ENCODE measurements around the gene SYT14.

The SYT14 gene

DNA sequence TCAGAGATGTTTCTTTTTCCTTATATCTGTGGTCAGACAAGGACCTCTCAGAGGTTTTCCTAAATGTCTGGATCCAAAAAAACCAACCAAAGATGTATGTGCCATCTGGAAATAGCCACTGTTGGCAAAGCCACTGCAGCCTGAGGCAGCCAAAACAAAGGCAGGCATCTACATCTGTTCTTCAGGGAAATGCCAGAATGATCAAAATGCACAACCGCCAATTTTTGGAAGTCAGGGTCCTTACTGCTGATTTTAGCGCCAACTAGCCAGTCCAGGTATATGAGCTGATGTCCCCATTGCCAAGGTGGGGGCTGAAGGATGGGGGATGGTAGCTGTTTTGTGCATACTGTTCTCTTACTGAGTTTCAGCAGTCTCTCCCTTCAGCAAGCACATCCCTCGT is 45.9 kb downstream of the SYT14 start:
- no peak overlapping the region for H3K4me3 ChIP-seq (ENCODE audit: severe bottlenecking)
- H3K9me3 ChIP-seq (ENCODE audit: severe bottlenecking): no peaks in the 10 kb centered on the region
- no peaks in the 10 kb centered on the region for H3K36me3 ChIP-seq (ENCODE audit: low read depth)
- TF ChIP-seq, protein P1, sequence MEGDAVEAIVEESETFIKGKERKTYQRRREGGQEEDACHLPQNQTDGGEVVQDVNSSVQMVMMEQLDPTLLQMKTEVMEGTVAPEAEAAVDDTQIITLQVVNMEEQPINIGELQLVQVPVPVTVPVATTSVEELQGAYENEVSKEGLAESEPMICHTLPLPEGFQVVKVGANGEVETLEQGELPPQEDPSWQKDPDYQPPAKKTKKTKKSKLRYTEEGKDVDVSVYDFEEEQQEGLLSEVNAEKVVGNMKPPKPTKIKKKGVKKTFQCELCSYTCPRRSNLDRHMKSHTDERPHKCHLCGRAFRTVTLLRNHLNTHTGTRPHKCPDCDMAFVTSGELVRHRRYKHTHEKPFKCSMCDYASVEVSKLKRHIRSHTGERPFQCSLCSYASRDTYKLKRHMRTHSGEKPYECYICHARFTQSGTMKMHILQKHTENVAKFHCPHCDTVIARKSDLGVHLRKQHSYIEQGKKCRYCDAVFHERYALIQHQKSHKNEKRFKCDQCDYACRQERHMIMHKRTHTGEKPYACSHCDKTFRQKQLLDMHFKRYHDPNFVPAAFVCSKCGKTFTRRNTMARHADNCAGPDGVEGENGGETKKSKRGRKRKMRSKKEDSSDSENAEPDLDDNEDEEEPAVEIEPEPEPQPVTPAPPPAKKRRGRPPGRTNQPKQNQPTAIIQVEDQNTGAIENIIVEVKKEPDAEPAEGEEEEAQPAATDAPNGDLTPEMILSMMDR (IDR thresholded peaks at IDR 0.05; ENCODE audit: poor library complexity, severe bottlenecking): no peak
- H3K27ac ChIP-seq (ENCODE audit: poor library complexity, severe bottlenecking): no peak overlapping the region
- no peaks in the 10 kb centered on the region for H3K27me3 ChIP-seq (ENCODE audit: insufficient read depth, poor library complexity, severe bottlenecking)
- DNase-seq (ENCODE audit: low spot score): no peak
- H3K4me1 ChIP-seq (ENCODE audit: insufficient read depth, poor library complexity, severe bottlenecking): no peaks in the 10 kb centered on the region
- no peak for ATAC-seq (ENCODE audit: low read depth)

DNA sequence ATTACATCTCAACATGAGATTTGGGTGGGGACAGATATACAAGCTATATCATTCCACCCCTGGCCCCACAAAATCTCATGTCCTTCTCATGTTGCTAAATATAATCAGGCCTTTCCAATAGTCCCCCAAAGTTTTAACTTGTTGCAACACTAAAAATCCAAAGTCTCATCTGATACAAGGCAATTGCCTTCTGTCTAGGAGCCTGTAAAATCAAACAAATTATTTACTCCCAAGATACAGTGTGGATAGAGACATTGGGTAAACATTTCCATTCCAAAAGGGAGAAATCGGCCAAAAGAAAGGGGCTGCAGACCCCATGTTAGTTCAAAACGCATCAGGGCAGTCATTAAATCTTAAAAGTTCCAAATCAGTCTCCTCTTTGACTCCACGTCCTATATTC is 47.0 kb downstream of the SYT14 start:
- no peaks in the 10 kb centered on the region for H3K9me3 ChIP-seq (ENCODE audit: severe bottlenecking)
- no peak overlapping the region for H3K4me3 ChIP-seq (ENCODE audit: severe bottlenecking)
- no peaks in the 10 kb centered on the region for H3K27me3 ChIP-seq (ENCODE audit: insufficient read depth, poor library complexity, severe bottlenecking)
- H3K27ac ChIP-seq (ENCODE audit: poor library complexity, severe bottlenecking): no peak overlapping the region
- DNase-seq (ENCODE audit: low spot score): no peak
- no peaks in the 10 kb centered on the region for H3K36me3 ChIP-seq (ENCODE audit: low read depth)
- TF ChIP-seq, protein P1 (IDR thresholded peaks at IDR 0.05; ENCODE audit: poor library complexity, severe bottlenecking): no peak
- ATAC-seq (ENCODE audit: low read depth): no peak
- H3K4me1 ChIP-seq (ENCODE audit: insufficient read depth, poor library complexity, severe bottlenecking): no peaks in the 10 kb centered on the region

DNA sequence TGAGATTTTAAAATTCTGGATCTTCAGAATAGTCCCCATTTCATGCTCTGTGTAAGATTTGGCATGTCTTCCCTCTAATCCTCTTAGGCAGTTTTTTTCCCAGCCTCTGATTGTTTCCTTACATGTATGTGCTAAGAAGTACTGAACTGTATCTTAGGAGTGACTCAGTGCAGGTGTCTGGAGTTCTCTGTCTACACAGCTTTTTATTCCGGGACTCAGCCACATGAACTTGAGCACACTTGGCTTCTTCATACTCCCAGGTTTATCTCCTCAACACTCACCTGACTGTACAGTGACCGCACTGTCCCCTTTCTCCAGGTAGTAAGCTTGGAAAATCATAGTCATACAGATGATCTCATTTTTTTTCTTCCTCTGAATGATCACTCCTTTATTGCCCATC is 50.7 kb downstream of the SYT14 start:
- DNase-seq (ENCODE audit: low spot score) (no peak), ATAC-seq (ENCODE audit: low read depth) (no peak)
- Histone ChIP-seq H3K36me3 (ENCODE audit: low read depth) (no peaks in the 10 kb centered on the region), H3K27me3 (ENCODE audit: insufficient read depth, poor library complexity, severe bottlenecking) (no peaks in the 10 kb centered on the region), H3K27ac (ENCODE audit: poor library complexity, severe bottlenecking) (no peak overlapping the region), H3K9me3 (ENCODE audit: severe bottlenecking) (no peaks in the 10 kb centered on the region), H3K4me3 (ENCODE audit: severe bottlenecking) (no peak overlapping the region), H3K4me1 (ENCODE audit: insufficient read depth, poor library complexity, severe bottlenecking) (no peaks in the 10 kb centered on the region)
- TF ChIP-seq, protein P1 (IDR thresholded peaks at IDR 0.05; ENCODE audit: poor library complexity, severe bottlenecking): no peak

DNA sequence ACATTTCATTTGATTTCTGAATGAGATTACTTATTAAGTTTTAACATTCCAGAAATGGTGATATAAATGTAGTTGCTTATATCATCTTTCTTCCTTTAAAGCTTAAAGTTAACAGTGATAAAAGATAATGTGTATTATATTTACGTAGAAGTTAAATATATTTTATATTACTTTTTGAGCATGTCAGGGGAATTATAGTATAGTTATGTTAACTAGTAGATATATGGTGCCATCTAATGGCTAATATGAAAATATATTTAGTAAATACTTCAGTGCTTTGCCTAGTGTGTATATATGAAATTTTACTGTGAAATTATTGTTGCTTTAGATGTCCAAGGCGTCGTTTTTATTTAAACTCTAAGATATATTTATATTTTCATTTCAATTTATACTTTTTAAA is 51.5 kb downstream of the SYT14 start:
- H3K4me1 ChIP-seq (ENCODE audit: insufficient read depth, poor library complexity, severe bottlenecking): no peaks in the 10 kb centered on the region
- H3K27me3 ChIP-seq (ENCODE audit: insufficient read depth, poor library complexity, severe bottlenecking): no peaks in the 10 kb centered on the region
- TF ChIP-seq, protein P1 (IDR thresholded peaks at IDR 0.05; ENCODE audit: poor library complexity, severe bottlenecking): peak; percentile 52
- H3K9me3 ChIP-seq (ENCODE audit: severe bottlenecking): no peaks in the 10 kb centered on the region
- H3K4me3 ChIP-seq (ENCODE audit: severe bottlenecking): no peak overlapping the region
- H3K36me3 ChIP-seq (ENCODE audit: low read depth): no peaks in the 10 kb centered on the region
- H3K27ac ChIP-seq (ENCODE audit: poor library complexity, severe bottlenecking): no peak overlapping the region
- no peak for ATAC-seq (ENCODE audit: low read depth)
- no peak for DNase-seq (ENCODE audit: low spot score)

DNA sequence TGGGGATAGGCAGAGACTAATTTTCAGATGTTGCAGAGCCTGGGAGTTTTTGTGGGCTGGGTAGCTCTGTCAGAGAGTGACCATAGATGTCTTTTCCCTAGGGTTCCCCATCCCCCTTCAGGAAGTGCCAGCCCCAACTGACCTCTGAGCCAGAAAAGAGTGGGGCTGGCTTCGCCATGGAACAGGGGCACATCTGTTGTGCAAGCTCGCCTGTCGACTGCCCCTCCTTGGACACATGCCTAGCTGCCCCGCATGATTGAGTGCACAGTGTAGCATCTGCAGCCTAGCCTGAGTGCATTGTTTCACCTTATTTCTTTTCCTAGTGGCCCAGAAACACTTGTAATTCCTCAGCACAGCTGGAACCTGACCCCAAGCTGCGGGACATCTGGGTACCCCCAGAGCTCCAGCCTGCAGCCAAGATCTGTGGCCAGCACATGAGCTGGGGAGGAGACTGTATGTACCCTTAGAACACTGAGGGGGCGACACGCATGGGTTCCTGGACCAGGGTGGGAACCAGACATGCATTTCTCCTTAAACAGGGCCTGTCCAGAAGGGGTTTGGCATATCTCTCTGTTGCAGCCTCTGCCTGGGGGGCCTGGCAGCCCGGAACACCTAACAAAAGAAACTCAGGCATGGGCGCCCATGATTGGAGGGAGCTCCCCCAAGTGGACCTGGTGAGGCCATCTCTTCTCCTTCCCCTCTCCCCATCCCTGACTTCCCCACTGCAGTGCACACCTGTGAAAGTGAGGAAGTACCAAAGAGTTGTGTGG is 55.2 kb downstream of the SYT14 start:
- Histone ChIP-seq H3K27ac (ENCODE audit: poor library complexity, severe bottlenecking) (no peak overlapping the region), H3K4me3 (ENCODE audit: severe bottlenecking) (no peak overlapping the region), H3K36me3 (ENCODE audit: low read depth) (no peaks in the 10 kb centered on the region), H3K27me3 (ENCODE audit: insufficient read depth, poor library complexity, severe bottlenecking) (no peaks in the 10 kb centered on the region), H3K4me1 (ENCODE audit: insufficient read depth, poor library complexity, severe bottlenecking) (no peaks in the 10 kb centered on the region), H3K9me3 (ENCODE audit: severe bottlenecking) (no peaks in the 10 kb centered on the region)
- ATAC-seq (ENCODE audit: low read depth) (no peak), DNase-seq (ENCODE audit: low spot score) (no peak)
- TF ChIP-seq, protein P1 (IDR thresholded peaks at IDR 0.05; ENCODE audit: poor library complexity, severe bottlenecking): no peak
